ENCODE measurements around the gene TMBIM1.

The TMBIM1 gene

GRCh38 chr2:218272531-218273212, 19.6 kb downstream of the TMBIM1 start:
- peak; percentile 85 for TF ChIP-seq CTCF (IDR thresholded peaks at IDR 0.05; ENCODE audit: low read depth, low read length)
- no peak overlapping the region for H3K4me3 ChIP-seq (ENCODE audit: low read depth, low read length)

GRCh38 chr2:218271865-218272530, 20.3 kb downstream of the TMBIM1 start:
- no peak overlapping the region; the same call in 1 of the 2 replicates for H3K4me3 ChIP-seq (ENCODE audit: low read depth, low read length)

GRCh38 chr2:218271487-218271797, 20.9 kb downstream of the TMBIM1 start:
- peak overlapping the region; percentile 98 for H3K4me3 ChIP-seq (ENCODE audit: low read depth, low read length)
- no peak for TF ChIP-seq CTCF (IDR thresholded peaks at IDR 0.05; ENCODE audit: low read depth, low read length)

More at GRCh38 chr2:218271865-218272530, 20.3 kb downstream of the TMBIM1 start:
- no peak for TF ChIP-seq CTCF (IDR thresholded peaks at IDR 0.05; ENCODE audit: low read depth, low read length)

- TF ChIP-seq CTCF (IDR thresholded peaks at IDR 0.05; ENCODE audit: low read depth, low read length), result no peak
- peak overlapping the region; percentile 98 for H3K4me3 ChIP-seq (ENCODE audit: low read depth, low read length)
Observed at GRCh38 chr2:218270721-218271486, 21.4 kb downstream of the TMBIM1 start.

DNA sequence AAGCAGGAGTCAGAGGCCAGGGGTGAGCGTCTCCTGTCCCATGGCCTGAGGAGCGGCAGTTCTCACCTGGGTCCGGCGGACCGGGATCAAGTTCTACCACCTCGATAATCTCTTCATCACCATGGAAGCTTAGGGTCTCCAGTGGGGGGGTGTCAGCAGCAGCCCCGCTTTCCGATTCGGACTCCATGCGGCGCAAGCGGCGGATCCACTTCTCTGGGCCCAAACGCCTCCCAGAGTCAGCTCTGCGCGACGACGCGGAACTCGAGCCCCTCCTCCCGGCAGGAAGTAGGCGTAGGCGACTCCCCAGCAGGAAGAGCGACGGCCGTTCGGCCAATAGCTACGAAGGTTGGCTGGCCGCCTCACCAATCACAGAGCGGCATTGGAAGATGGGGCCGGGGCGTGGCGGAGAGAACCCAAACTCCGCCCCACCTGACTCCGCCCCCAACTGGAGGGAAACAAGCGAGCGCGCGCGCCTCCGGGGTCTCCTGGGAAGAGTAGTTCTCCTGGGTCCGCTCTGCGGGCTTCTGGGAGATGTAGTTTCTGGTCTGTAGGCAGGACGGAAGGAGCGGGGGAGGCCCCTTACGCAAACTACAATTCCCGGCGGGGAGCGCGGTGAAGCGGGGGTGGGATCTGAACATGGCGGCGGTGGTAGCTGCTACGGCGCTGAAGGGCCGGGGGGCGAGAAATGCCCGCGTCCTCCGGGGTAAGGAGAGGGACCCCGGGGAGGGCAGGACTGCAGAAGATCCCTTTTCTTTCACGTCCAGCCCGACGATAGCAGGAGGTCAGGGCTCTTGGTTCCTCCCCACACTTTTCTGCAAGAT, 22.2 kb downstream of the TMBIM1 start, which contains the start of the genes AAMP and PNKD:
TSS of gene AAMP (minus strand) at position 238 of the 821 bp plus-strand sequence. CDS start at position 187, 51 bp downstream.
TSS of gene PNKD (plus strand) at position 620 of the 821 bp plus-strand sequence. CDS start at position 637, 17 bp downstream.
- no peak for TF ChIP-seq CTCF (IDR thresholded peaks at IDR 0.05; ENCODE audit: low read depth, low read length)
- peak within 1 kb of the TSS; percentile 98 for H3K4me3 ChIP-seq (ENCODE audit: low read depth, low read length)

DNA sequence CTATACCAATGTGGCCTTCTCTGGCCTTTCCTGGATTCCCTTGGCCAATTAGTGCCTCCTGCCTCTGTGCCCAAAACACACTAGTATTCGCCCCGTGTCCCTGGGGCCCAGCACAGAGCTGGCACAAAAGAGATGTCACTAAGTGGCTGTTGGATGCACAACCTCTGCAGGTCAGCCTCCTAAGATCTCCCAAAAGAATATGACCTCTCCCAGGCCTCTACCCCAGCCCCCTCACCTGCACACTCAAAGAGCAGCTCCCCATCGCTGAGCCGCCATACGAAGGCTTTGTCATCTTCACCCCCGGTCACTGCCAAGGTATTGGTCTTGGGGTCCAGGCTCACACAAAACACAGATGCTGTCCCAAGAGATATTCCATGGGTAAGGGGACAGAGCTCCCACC, 25.0 kb downstream of the TMBIM1 start:
- no peak overlapping the region for H3K4me3 ChIP-seq (ENCODE audit: low read depth, low read length)
- TF ChIP-seq CTCF (IDR thresholded peaks at IDR 0.05; ENCODE audit: low read depth, low read length), result no peak

Data from WI38 (cell line).